B cell (primary cell): Measurements from ENCODE around the gene SMTNL1. TPM values are rescaled to one million over a fixed set of nuclear protein-coding genes. Genes with fewer than 3 reads are reported as not detected.

Experiments used
- ATAC-seq: fragments of 200-7000 bp; cut with Tn5 transposase; one replicate; pipeline ENCODE4 v1.10.0; 2021; ENCODE audit warnings: low read depth, mild to moderate bottlenecking, moderate number of reproducible peaks, moderate library complexity
- CTCF ChIA-PET: fragments of 350-600 bp; sonication (Branson Sonifier 250); formaldehyde crosslinking; loops from one replicate; lab custom pipeline; 2021; ENCODE audit warnings: antibody characterized with exemption, inconsistent platforms; lab: Charles Lee
- POLR2A ChIA-PET: fragments of 350-600 bp; sonication (Branson Sonifier 250); formaldehyde crosslinking; loops from one replicate; lab custom pipeline; 2021; ENCODE audit warnings: antibody characterized with exemption; lab: Charles Lee
- DNase-seq: peaks from one replicate; pipeline ENCODE4 v3.0.0; 2013
- H2AFZ ChIP-seq: 2 replicates; pipeline ENCODE4 v1.6.1; 2012; ENCODE audit warnings: mild to moderate bottlenecking, low read depth, low read length; ENCODE audit not compliant: insufficient read depth, poor library complexity, severe bottlenecking
- H3K27ac ChIP-seq, 2 donors: 1 replicate in 1 of 2; 2 replicates in 1 of 2; pipeline ENCODE4 v1.5.1; 2012 to 2013; ENCODE audit warnings: low read length in 2 of 2, mild to moderate bottlenecking in 2 of 2, moderate library complexity in 1 of 2
- H3K27me3 ChIP-seq, 4 experiments: fragments of 200-600 bp in 1 of 4; sonication (generic) in 1 of 4; replicated peaks in 1 of 4; 1 replicate in 2 of 4; 2 replicates in 2 of 4; pipeline versions ENCODE4 v1.6.1 to v1.7.0; 2013 to 2016; ENCODE audit warnings: low read length in 3 of 4, mild to moderate bottlenecking in 2 of 4, mixed read lengths in 1 of 4, moderate library complexity in 1 of 4; ENCODE audit not compliant: insufficient read depth in 4 of 4, control insufficient read depth in 3 of 4; ENCODE audit errors: control extremely low read depth in 1 of 4
- H3K36me3 ChIP-seq, 2 experiments: replicated peaks in 1 of 2; 1 replicate in 1 of 2; 2 replicates in 1 of 2; pipeline versions ENCODE4 v1.6.1 to v1.7.1; 2013; ENCODE audit warnings: low read length in 1 of 2; ENCODE audit not compliant: insufficient read depth in 2 of 2, control insufficient read depth in 1 of 2; ENCODE audit errors: control extremely low read depth in 1 of 2, extremely low read depth in 1 of 2
- H3K4me1 ChIP-seq, 2 donors: fragments of 200-600 bp in 1 of 2; sonication (generic) in 1 of 2; 1 replicate in 1 of 2; 2 replicates in 1 of 2; pipeline versions ENCODE4 v1.5.1 to v1.6.1; 2013 to 2017; ENCODE audit warnings: low read length in 2 of 2; ENCODE audit not compliant: control insufficient read depth in 2 of 2, insufficient read depth in 2 of 2
- H3K4me2 ChIP-seq: replicated peaks from 2 replicates; pipeline ENCODE3; 2012; ENCODE audit warnings: mild to moderate bottlenecking, low read depth, low read length; ENCODE audit not compliant: poor library complexity, severe bottlenecking
- H3K4me3 ChIP-seq, 5 experiments: fragments of 200-600 bp in 1 of 5; sonication (generic) in 1 of 5; 1 replicate in 3 of 5; 2 replicates in 2 of 5; pipeline versions ENCODE4 v1.5.1 to v1.7.0; 2011 to 2016; ENCODE audit warnings: low read length in 4 of 5, mild to moderate bottlenecking in 4 of 5, low read depth in 2 of 5, control low read depth in 1 of 5, moderate library complexity in 1 of 5; ENCODE audit not compliant: insufficient read depth in 1 of 5; ENCODE audit errors: control extremely low read depth in 1 of 5, extremely low read depth in 1 of 5
- H3K79me2 ChIP-seq: fragments of 200-600 bp; sonication (generic); one replicate; pipeline ENCODE4 v1.6.0; 2016; ENCODE audit warnings: low read length; ENCODE audit not compliant: control insufficient read depth, insufficient read depth
- H3K9ac ChIP-seq: fragments of 200-600 bp; sonication (generic); 2 replicates; pipeline ENCODE4 v1.6.1; 2017; ENCODE audit warnings: mild to moderate bottlenecking, low read length, moderate library complexity
- H3K9me3 ChIP-seq, 3 donors: one replicate each; pipeline versions ENCODE4 v1.6.1 to v1.7.1; 2013; ENCODE audit warnings: low read length in 2 of 3; ENCODE audit not compliant: control insufficient read depth in 2 of 3, insufficient read depth in 1 of 3; ENCODE audit errors: control extremely low read depth in 1 of 3
- H4K20me1 ChIP-seq: 2 replicates; pipeline ENCODE4 v1.6.0; 2012; ENCODE audit warnings: mild to moderate bottlenecking, low read length; ENCODE audit not compliant: insufficient read depth, control insufficient read depth, poor library complexity, severe bottlenecking
- H3K27ac Mint-ChIP-seq: one replicate; pipeline ENCODE4 v1.8.0; 2021; ENCODE audit warnings: mixed read lengths
- H3K27me3 Mint-ChIP-seq: one replicate; pipeline ENCODE4 v1.8.0; 2021; ENCODE audit warnings: mixed read lengths
- H3K4me1 Mint-ChIP-seq: one replicate; pipeline ENCODE4 v1.8.0; 2021; ENCODE audit warnings: mixed read lengths
- H3K4me3 Mint-ChIP-seq: one replicate; pipeline ENCODE4 v1.8.0; 2021; ENCODE audit warnings: mixed read lengths
- H3K9me3 Mint-ChIP-seq: one replicate; pipeline ENCODE4 v1.8.0; 2022; ENCODE audit warnings: mixed read lengths; ENCODE audit not compliant: insufficient read depth
- EZH2 ChIP-seq: IDR thresholded peaks from 2 replicates; pipeline ENCODE4 v1.6.1; 2012; ENCODE audit warnings: borderline replicate concordance, low read depth, mild to moderate bottlenecking, moderate library complexity, low read length; ENCODE audit not compliant: insufficient read depth, poor library complexity, severe bottlenecking
- WGBS: methylation state at CpG from one replicate; pipeline ENCODE4 v1.1.5; 2013; ENCODE audit warnings: missing lambda C conversion rate; ENCODE audit not compliant: insufficient coverage; 5-methylcytosine and 5-hydroxymethylcytosine counted together
- intact Hi-C: fragments of 100-400 bp; cut with micrococcal nuclease; formaldehyde crosslinking; loops from one replicate; pipeline ENCODE4 v1.10.0; 2022
- polyA plus RNA-seq: library from polyadenylated mRNA; depleted of rRNA; stranded (reverse); fragments of >200 nt; gene quantifications from 2 replicates; pipeline ENCODE4 v1.2.3, GENCODE V29; 2012
- total RNA-seq, 2 donors: library from RNA; stranded (reverse); fragments of 120-200 nt in 1 of 2; gene quantifications; 1 replicate in 1 of 2; 2 replicates in 1 of 2; pipeline versions ENCODE4 v1.2.3 to v1.2.4, GENCODE V29; 2013 to 2022
- TF ChIP-seq, protein P1 (sequence below): fragments of 200-600 bp; IDR thresholded peaks from one replicate; pipeline ENCODE4 v1.8.0; 2022; ENCODE audit warnings: antibody characterized with exemption, mild to moderate bottlenecking

Gene SMTNL1
- total and polyA plus RNA-seq, 2 donors (not counting 1 experiment from before 2014, with no cell fraction given): not detected

DNA sequence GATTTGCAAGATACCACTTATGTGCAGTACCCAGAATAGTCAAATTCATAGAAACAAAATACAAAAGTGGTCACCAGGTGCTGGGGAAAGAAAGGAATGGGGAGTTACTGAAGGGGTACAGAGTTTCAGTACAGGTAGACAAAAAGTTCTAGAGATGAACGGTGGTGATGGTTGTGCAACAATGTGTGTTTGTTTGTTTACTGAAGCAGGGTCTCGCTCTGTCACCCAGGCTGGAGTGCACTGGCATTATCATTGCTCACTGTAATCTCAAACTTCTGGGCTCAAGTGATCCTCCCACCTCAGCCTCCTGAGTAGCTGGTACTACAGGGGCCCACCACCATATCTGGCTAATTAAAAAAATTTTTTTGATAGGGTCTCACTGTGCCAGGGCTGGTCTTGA lies 18.0 kb downstream of the SMTNL1 start:
- H3K27me3 ChIP-seq: no peaks in the 10 kb centered on the region
- CTCF ChIA-PET: interaction anchor here (1.5 kb wide), 1 partner anchor 12 kb away, joined by 5 read pairs; the partner anchor contains the start of gene UBE2L6
- H2AFZ ChIP-seq: no peak overlapping the region
- no peak overlapping the region for H3K4me3 ChIP-seq
- peaks cover 2 to 89% of the 10 kb centered on the region in 2 experiments for H3K36me3 ChIP-seq
- TF ChIP-seq, protein P1, sequence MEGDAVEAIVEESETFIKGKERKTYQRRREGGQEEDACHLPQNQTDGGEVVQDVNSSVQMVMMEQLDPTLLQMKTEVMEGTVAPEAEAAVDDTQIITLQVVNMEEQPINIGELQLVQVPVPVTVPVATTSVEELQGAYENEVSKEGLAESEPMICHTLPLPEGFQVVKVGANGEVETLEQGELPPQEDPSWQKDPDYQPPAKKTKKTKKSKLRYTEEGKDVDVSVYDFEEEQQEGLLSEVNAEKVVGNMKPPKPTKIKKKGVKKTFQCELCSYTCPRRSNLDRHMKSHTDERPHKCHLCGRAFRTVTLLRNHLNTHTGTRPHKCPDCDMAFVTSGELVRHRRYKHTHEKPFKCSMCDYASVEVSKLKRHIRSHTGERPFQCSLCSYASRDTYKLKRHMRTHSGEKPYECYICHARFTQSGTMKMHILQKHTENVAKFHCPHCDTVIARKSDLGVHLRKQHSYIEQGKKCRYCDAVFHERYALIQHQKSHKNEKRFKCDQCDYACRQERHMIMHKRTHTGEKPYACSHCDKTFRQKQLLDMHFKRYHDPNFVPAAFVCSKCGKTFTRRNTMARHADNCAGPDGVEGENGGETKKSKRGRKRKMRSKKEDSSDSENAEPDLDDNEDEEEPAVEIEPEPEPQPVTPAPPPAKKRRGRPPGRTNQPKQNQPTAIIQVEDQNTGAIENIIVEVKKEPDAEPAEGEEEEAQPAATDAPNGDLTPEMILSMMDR: no peak
- TF ChIP-seq EZH2: no peak
- POLR2A ChIA-PET: no interaction called here
- Mint-ChIP-seq H3K9me3 (no peaks in the 10 kb centered on the region), H3K27me3 (no peaks in the 10 kb centered on the region), H3K4me3 (no peak overlapping the region), H3K4me1 (no peaks in the 10 kb centered on the region), H3K27ac (no peak overlapping the region)
- DNase-seq: no peak
- peaks cover 38% of the 10 kb centered on the region for H4K20me1 ChIP-seq
- no peak overlapping the region for H3K27ac ChIP-seq
- H3K4me1 ChIP-seq: no peaks in the 10 kb centered on the region
- H3K9me3 ChIP-seq: no peaks in the 10 kb centered on the region
- no peak overlapping the region for H3K4me2 ChIP-seq
- peaks cover 23% of the 10 kb centered on the region for H3K79me2 ChIP-seq
- H3K9ac ChIP-seq: no peak overlapping the region
- WGBS: no CpG with 5 or more reads among the region's 2 CpGs
- ATAC-seq: no peak
- intact Hi-C loops: no loop called here

DNA sequence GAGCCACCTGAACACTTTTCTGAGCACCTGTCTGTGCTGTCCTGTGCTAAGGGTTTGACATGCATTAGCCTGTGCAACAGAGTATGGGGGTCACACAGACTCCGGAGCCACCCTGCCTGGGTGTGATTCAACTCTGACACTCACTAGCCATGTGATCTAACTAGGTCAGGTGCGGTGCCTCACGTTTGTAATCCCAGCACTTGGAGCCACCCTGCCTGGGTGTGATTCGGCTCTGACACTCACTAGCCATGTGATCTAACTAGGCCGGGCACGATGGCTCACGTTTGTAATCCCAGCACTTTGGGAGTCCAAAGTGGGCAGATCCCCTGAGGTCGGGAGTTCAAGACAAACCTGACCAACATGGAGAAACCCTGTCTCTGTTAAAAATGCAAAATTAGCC lies 18.6 kb downstream of the SMTNL1 start:
- Mint-ChIP-seq H3K27ac (no peak overlapping the region), H3K4me1 (peaks cover under 1% of the 10 kb centered on the region), H3K27me3 (no peaks in the 10 kb centered on the region), H3K9me3 (no peaks in the 10 kb centered on the region), H3K4me3 (no peak overlapping the region)
- Histone ChIP-seq H3K4me1 (no peaks in the 10 kb centered on the region), H3K36me3 (peaks cover 2 to 87% of the 10 kb centered on the region in 2 experiments), H3K4me2 (no peak overlapping the region), H4K20me1 (peaks cover 44% of the 10 kb centered on the region), H3K27me3 (no peaks in the 10 kb centered on the region), H2AFZ (no peak overlapping the region), H3K4me3 (no peak overlapping the region), H3K9me3 (no peaks in the 10 kb centered on the region), H3K9ac (no peak overlapping the region), H3K27ac (no peak overlapping the region), H3K79me2 (peaks cover 30% of the 10 kb centered on the region)
- ChIA-PET POLR2A (no interaction called here), CTCF (interaction anchor here (1.5 kb wide), 1 partner anchor 12 kb away, joined by 5 read pairs; the partner anchor contains the start of gene UBE2L6)
- TF ChIP-seq EZH2: no peak
- intact Hi-C loops: no loop called here
- 93% methylated on average over 7 of the region's 8 CpGs for WGBS
- DNase-seq (no peak), ATAC-seq (no peak)
